ENCODE results near the gene TMEM61. TPM values are rescaled to one million over a fixed set of nuclear protein-coding genes. Genes with fewer than 3 reads are reported as not detected.

Gene TMEM61
- total RNA-seq = 0.85 and 1.5 TPM in 2 replicates

GRCh38 chr1:54980528-54981241 is at the start of gene TMEM61:
Gene TMEM61, plus strand, starts transcription at chr1:54980628. Its CDS starts 438 bp downstream, at chr1:54981066.

GRCh38 chr1:54998677-54999076 is 18.2 kb downstream of the TMEM61 start, which contains the start of gene BSND:
Gene BSND, plus strand, starts transcription at chr1:54998933. Its CDS starts 254 bp downstream, at chr1:54999187.

GRCh38 chr1:55039342-55040082 is 59.1 kb downstream of the TMEM61 start, which contains the start of gene PCSK9:
Gene PCSK9, plus strand, starts transcription at chr1:55039548. Its CDS starts 290 bp downstream, at chr1:55039838.

Other genes with a start within 250 kb of the TMEM61 start
- 5.5 and 6.6 TPM in 2 replicates for gene PARS2, start 216.1 kb upstream of the TMEM61 start, total RNA-seq
- 18.1 and 20.2 TPM in 2 replicates for gene TTC22, start 179.3 kb upstream of the TMEM61 start, total RNA-seq
- 420 and 515 TPM in 2 replicates for gene DHCR24, start 93.4 kb upstream of the TMEM61 start, total RNA-seq
- not detected in 2 replicates for gene BSND, start 18.3 kb downstream of the TMEM61 start, total RNA-seq
- 93.0 and 125 TPM in 2 replicates for gene PCSK9, start 58.9 kb downstream of the TMEM61 start, total RNA-seq
- 15.0 and 21.7 TPM in 2 replicates for gene USP24, start 234.7 kb downstream of the TMEM61 start, total RNA-seq

Measured in airway epithelial cell (primary cell).